Measurements from ENCODE around the gene MYRIP. TPM values are rescaled to one million over a fixed set of nuclear protein-coding genes. Genes with fewer than 3 reads are reported as not detected.

MYRIP gene
- polyA plus RNA-seq, 1 experiment, result 0.06 TPM

DNA sequence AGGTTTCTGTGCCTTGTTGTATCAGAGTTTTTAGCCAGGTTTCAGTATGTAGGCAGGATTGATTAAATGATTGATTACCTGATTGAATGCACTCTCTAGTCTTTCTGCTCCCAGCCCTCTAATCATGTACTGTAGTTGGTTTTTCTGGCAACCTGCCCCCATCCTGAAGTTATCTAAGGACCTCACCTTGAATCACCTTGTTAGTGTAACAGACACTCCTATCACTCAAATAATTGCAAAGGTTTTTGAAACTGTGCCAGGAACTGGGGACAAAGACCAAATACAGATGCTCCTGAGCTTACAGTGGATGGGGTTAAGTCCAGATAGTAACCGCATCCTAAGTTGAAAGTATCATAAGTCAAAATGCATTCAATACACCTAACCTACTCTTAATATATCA, 358.5 kb downstream of the MYRIP start:
- DNase-seq (ENCODE audit: low read depth), result no peak
- Histone ChIP-seq H3K27me3 (ENCODE audit: control insufficient read depth, insufficient read depth, low read length) (no peaks in the 10 kb centered on the region), H3K4me3 (ENCODE audit: low read depth, low read length) (no peak overlapping the region), H3K36me3 (ENCODE audit: control insufficient read depth, insufficient read depth, low read length) (no peaks in the 10 kb centered on the region)
- TF ChIP-seq, protein P1, sequence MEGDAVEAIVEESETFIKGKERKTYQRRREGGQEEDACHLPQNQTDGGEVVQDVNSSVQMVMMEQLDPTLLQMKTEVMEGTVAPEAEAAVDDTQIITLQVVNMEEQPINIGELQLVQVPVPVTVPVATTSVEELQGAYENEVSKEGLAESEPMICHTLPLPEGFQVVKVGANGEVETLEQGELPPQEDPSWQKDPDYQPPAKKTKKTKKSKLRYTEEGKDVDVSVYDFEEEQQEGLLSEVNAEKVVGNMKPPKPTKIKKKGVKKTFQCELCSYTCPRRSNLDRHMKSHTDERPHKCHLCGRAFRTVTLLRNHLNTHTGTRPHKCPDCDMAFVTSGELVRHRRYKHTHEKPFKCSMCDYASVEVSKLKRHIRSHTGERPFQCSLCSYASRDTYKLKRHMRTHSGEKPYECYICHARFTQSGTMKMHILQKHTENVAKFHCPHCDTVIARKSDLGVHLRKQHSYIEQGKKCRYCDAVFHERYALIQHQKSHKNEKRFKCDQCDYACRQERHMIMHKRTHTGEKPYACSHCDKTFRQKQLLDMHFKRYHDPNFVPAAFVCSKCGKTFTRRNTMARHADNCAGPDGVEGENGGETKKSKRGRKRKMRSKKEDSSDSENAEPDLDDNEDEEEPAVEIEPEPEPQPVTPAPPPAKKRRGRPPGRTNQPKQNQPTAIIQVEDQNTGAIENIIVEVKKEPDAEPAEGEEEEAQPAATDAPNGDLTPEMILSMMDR (IDR thresholded peaks at IDR 0.05; ENCODE audit: insufficient read depth, low read depth, low read length), result no peak
- CTCF ChIA-PET, result interaction anchor here (1.2 kb wide), 1 partner anchor 11 kb away, joined by 3 read pairs; no protein-coding TSS in a partner anchor
- POLR2A ChIA-PET, result interaction anchor here (0.7 kb wide), 1 partner anchor 591 kb away, joined by 3 read pairs; no protein-coding TSS in a partner anchor

DNA sequence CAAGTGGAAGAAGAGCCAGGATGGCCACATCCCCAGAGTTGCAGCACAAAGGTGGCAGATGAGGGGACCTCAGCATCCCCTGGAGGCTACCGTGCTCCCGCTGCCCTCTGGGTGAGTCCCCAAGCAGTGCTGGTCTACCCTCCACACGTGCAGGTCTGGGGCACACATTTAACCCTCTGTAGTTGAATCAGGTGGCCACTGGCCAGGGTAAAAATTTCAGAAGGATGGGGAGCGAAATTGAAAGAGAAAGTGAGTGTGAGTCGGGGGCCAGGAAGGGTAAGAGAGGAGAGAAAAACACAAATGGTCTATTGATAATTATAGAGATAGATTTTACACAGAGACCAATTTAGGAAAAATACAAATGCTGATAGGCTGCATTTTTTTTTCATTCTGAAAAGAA, 360.6 kb downstream of the MYRIP start:
- TF ChIP-seq, protein P1 (IDR thresholded peaks at IDR 0.05; ENCODE audit: insufficient read depth, low read depth, low read length), result no peak
- H3K27me3 ChIP-seq (ENCODE audit: control insufficient read depth, insufficient read depth, low read length), result no peaks in the 10 kb centered on the region
- H3K36me3 ChIP-seq (ENCODE audit: control insufficient read depth, insufficient read depth, low read length), result no peaks in the 10 kb centered on the region
- CTCF ChIA-PET, result interaction anchor here (1.0 kb wide), 1 partner anchor 115 kb away, joined by 4 read pairs; no protein-coding TSS in a partner anchor
- no peak for DNase-seq (ENCODE audit: low read depth)
- no peak overlapping the region for H3K4me3 ChIP-seq (ENCODE audit: low read depth, low read length)
- POLR2A ChIA-PET, result no interaction called here

DNA sequence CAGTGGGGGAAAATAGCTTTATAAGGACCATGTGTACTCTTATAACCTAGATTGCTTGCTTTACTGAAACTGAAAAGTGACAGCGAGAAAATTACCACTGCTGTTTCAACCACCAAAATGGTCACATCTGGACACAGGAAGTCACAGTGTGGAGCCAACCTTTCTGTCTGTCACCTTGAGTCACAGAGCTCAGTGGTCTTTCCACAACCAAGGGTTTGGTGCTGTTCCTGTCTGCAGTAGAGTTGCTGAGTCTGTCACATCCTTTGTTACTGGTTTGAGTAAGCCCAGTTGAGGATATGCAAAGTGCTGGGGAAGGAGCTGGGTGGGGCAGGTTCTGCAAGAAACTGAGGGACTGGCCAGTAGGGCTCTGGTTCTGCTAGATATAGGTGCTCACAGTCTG, 361.0 kb downstream of the MYRIP start:
- POLR2A ChIA-PET, result no interaction called here
- no peaks in the 10 kb centered on the region for H3K27me3 ChIP-seq (ENCODE audit: control insufficient read depth, insufficient read depth, low read length)
- CTCF ChIA-PET, result interaction anchor here (1.0 kb wide), 1 partner anchor 115 kb away, joined by 4 read pairs; no protein-coding TSS in a partner anchor
- TF ChIP-seq, protein P1 (IDR thresholded peaks at IDR 0.05; ENCODE audit: insufficient read depth, low read depth, low read length), result no peak
- no peak overlapping the region for H3K4me3 ChIP-seq (ENCODE audit: low read depth, low read length)
- no peaks in the 10 kb centered on the region for H3K36me3 ChIP-seq (ENCODE audit: control insufficient read depth, insufficient read depth, low read length)
- DNase-seq (ENCODE audit: low read depth), result no peak

DNA sequence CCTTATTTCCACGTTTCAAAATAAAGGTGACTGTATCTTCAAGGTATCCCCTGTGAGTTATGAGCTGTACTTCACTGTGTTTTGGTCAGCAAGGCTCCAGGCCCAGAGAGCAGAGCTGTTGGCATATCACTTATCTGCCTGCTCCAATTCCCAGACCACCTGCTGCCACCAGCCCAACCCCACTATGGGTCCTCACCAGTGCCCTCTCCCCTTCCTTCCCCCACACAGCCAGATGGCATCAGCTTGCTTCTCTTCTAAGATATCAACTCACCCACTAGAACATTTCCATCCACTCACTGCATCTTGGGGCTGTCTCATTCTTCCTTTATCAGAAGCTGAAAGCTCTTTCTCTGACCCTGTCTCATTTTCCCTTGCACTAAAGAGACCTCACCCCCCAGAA, 363.2 kb downstream of the MYRIP start:
- Histone ChIP-seq H3K36me3 (ENCODE audit: control insufficient read depth, insufficient read depth, low read length) (no peaks in the 10 kb centered on the region), H3K27me3 (ENCODE audit: control insufficient read depth, insufficient read depth, low read length) (no peaks in the 10 kb centered on the region), H3K4me3 (ENCODE audit: low read depth, low read length) (no peak overlapping the region)
- ChIA-PET CTCF (interaction anchor here (1.0 to 1.6 kb wide), 2 partner anchors 11 to 448 kb away, joined by 3 to 6 read pairs; no protein-coding TSS in a partner anchor), POLR2A (interaction anchor here (0.6 kb wide), 1 partner anchor 1848 kb away, joined by 3 read pairs; no protein-coding TSS in a partner anchor)
- no peak for DNase-seq (ENCODE audit: low read depth)
- TF ChIP-seq, protein P1 (IDR thresholded peaks at IDR 0.05; ENCODE audit: insufficient read depth, low read depth, low read length), result no peak

DNA sequence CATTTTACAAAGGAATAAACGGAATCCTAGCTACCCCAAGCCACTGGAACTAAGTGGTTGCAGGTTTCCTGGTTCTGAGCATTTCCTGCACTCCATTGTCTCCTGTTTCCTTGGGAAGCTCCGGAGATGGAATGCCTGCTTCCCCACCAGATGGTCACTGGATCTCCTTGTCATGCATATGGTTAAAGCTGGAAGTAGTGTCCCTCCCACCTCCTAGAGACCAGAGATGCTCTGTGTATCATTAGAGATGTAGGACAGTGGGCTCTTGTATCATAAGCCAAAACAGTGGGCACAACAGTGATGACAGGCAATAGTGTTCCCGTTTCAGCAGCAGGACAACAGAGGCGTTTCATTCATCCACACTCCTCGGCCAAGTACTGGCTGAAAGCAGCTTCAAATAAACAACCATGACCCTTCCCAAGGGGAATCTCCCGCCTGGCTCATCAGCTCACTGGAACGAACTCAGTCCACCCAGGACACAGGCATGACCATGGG, 363.9 kb downstream of the MYRIP start:
- CTCF ChIA-PET, result interaction anchor here (1.0 to 1.6 kb wide), 2 partner anchors 10 to 449 kb away, joined by 3 to 6 read pairs; no protein-coding TSS in a partner anchor
- TF ChIP-seq, protein P1 (IDR thresholded peaks at IDR 0.05; ENCODE audit: insufficient read depth, low read depth, low read length), result no peak
- H3K27me3 ChIP-seq (ENCODE audit: control insufficient read depth, insufficient read depth, low read length), result no peaks in the 10 kb centered on the region
- POLR2A ChIA-PET, result interaction anchor here (0.6 kb wide), 1 partner anchor 1848 kb away, joined by 3 read pairs; no protein-coding TSS in a partner anchor
- no peaks in the 10 kb centered on the region for H3K36me3 ChIP-seq (ENCODE audit: control insufficient read depth, insufficient read depth, low read length)
- no peak overlapping the region for H3K4me3 ChIP-seq (ENCODE audit: low read depth, low read length)
- no peak for DNase-seq (ENCODE audit: low read depth)

All from BJ (cell line).